Ovary (tissue), 9 donors: ENCODE data around the gene TECTB. TPM values are rescaled to one million over a fixed set of nuclear protein-coding genes. Genes with fewer than 3 reads are reported as not detected.

Source experiments
- DNase-seq, 5 donors: peaks; one replicate each; pipeline ENCODE4 v3.0.0-alpha.2; 2019 to 2020
- H3K27ac ChIP-seq, 2 donors: fragments of 200-600 bp; one replicate each; pipeline versions ENCODE4 v1.5.1 to v1.8.0; 2019 to 2022
- H3K27me3 ChIP-seq: fragments of 200-600 bp; one replicate; pipeline ENCODE4 v1.8.0; 2022
- H3K36me3 ChIP-seq: fragments of 200-600 bp; sonication (generic); one replicate; pipeline ENCODE4 v1.5.1; 2019
- H3K4me1 ChIP-seq: one replicate; pipeline ENCODE4 v1.8.1; 2013; ENCODE audit warnings: mild to moderate bottlenecking, moderate library complexity; ENCODE audit not compliant: insufficient read depth
- H3K4me3 ChIP-seq: fragments of 200-600 bp; sonication (generic); one replicate; pipeline ENCODE4 v1.5.1; 2017
- H3K9me3 ChIP-seq, 2 donors: fragments of 200-600 bp in 1 of 2; sonication (generic) in 1 of 2; one replicate each; pipeline versions ENCODE4 v1.5.1 to v1.8.1; 2013 to 2019; ENCODE audit warnings: mild to moderate bottlenecking in 1 of 2, moderate library complexity in 1 of 2
- CTCF ChIP-seq, 3 donors: fragments of 450-650 bp in 2 of 3; fragments of 200-600 bp in 1 of 3; IDR thresholded peaks; one replicate each; pipeline versions ENCODE4 v1.5.1 to v1.8.0; 2016 to 2022; ENCODE audit warnings: antibody characterized with exemption in 3 of 3, mild to moderate bottlenecking in 1 of 3
- EP300 ChIP-seq: sonication (generic); formaldehyde crosslinking; IDR thresholded peaks from one replicate; pipeline ENCODE4 v1.6.1; 2017; ENCODE audit warnings: antibody characterized with exemption
- POLR2A ChIP-seq: fragments of 450-650 bp; IDR thresholded peaks from one replicate; pipeline ENCODE4 v1.6.1; 2017; ENCODE audit warnings: antibody characterized with exemption, mild to moderate bottlenecking, moderate library complexity
- WGBS, 3 donors: extraction: QIAGEN DNeasy Blood & Tissue Kit in 1 of 3; methylation state at CpG; one replicate each; pipeline versions ENCODE4 v1.1.5 to v1.1.7; 2013 to 2017; 5-methylcytosine and 5-hydroxymethylcytosine counted together
- intact Hi-C, 4 donors: fragments of 100-400 bp; cut with DNase I; formaldehyde crosslinking; loops; one replicate each; pipeline versions ENCODE4 v1.11.0 to v1.15.1; 2022 to 2023
- polyA plus RNA-seq, 2 donors: library from polyadenylated mRNA; stranded (reverse); fragments of 200-250 nt in 1 of 2; fragments of 350-450 nt in 1 of 2; fragmentation: Illumina TruSeq in 1 of 2; extraction: RNeasy Lipid Tissue Mini Kit (QIAGEN cat#74804) in 1 of 2; gene quantifications; one replicate each; pipeline ENCODE4 v1.2.3, GENCODE V29; 2013 to 2014
- total RNA-seq, 7 donors: library from RNA; depleted of rRNA in 2 of 7; stranded (reverse); fragments of >200 nt in 2 of 7; fragmentation: NEBNext Ultra II Directional in 3 of 7; extraction: Animal tissue kit (Norgen Biotek cat#: 25700) in 3 of 7; gene quantifications; one replicate each; pipeline versions ENCODE4 v1.1.0 to v1.2.4, GENCODE V29; 2016 to 2023
- donor health status: DM: no; HTN: no; CAD: no; lungs with moderate emphysema.
- donor health status: DM: no; HTN: no; CAD: no.
- donor health status: Bipolar disorder and iron deficiency.
- donor health status: DM: yes; HTN: yes; CAD: no.
- donor health status: DM: no; HTN: no; CAD: no.
- donor health status: DM: yes; HTN: yes; CAD: no.

Gene TECTB
- total and polyA plus RNA-seq, 9 donors: 0.07 TPM; not detected in 8

GRCh38 chr10:112330607-112331160, 47.5 kb downstream of the TECTB start:
- 79 to 93% (median 83%) methylated on average over 1 of the region's 1 CpG for WGBS, 3 donors
- Histone ChIP-seq H3K27me3 (no peaks in the 10 kb centered on the region), H3K4me1 (no peaks in the 10 kb centered on the region), H3K9me3 (no peaks in the 10 kb centered on the region), H3K4me3 (no peak overlapping the region), H3K27ac (no peak overlapping the region), H3K36me3 (no peaks in the 10 kb centered on the region)
- intact Hi-C loops: no loop called here
- TF ChIP-seq CTCF (IDR thresholded peaks at IDR 0.05) (no peak), EP300 (no peak), POLR2A (no peak)
- DNase-seq: no peak

GRCh38 chr10:112332022-112332421, 48.8 kb downstream of the TECTB start:
- intact Hi-C loops: no loop called here
- Histone ChIP-seq H3K4me1 (no peaks in the 10 kb centered on the region), H3K27me3 (no peaks in the 10 kb centered on the region), H3K36me3 (no peaks in the 10 kb centered on the region), H3K4me3 (no peak overlapping the region), H3K9me3 (no peaks in the 10 kb centered on the region), H3K27ac (no peak overlapping the region)
- no peak for DNase-seq
- TF ChIP-seq POLR2A (no peak), EP300 (no peak), CTCF (IDR thresholded peaks at IDR 0.05) (no peak)
- 83 to 90% (median 89%) methylated on average over 3 of the region's 3 CpGs for WGBS, 3 donors

- no peaks in the 10 kb centered on the region for H3K9me3 ChIP-seq
- H3K4me3 ChIP-seq: no peak overlapping the region
- no peaks in the 10 kb centered on the region for H3K27me3 ChIP-seq
- no peak overlapping the region for H3K27ac ChIP-seq
- no peaks in the 10 kb centered on the region for H3K36me3 ChIP-seq
- no peak for TF ChIP-seq EP300
- no peak for TF ChIP-seq CTCF (IDR thresholded peaks at IDR 0.05)
- TF ChIP-seq POLR2A: no peak
- 42 to 55% (median 44%) methylated on average over 5 of the region's 5 CpGs for WGBS, 3 donors
- intact Hi-C loops: no loop called here
- no peak for DNase-seq
- H3K4me1 ChIP-seq: no peaks in the 10 kb centered on the region
Observed at GRCh38 chr10:112332509-112333228, 49.5 kb downstream of the TECTB start.

GRCh38 chr10:112333452-112333851, 50.3 kb downstream of the TECTB start:
- no peaks in the 10 kb centered on the region for H3K27me3 ChIP-seq
- 58 to 72% (median 66%) methylated on average over 4 of the region's 4 CpGs for WGBS, 3 donors
- TF ChIP-seq CTCF (IDR thresholded peaks at IDR 0.05): no peak
- TF ChIP-seq EP300: no peak
- no peak for TF ChIP-seq POLR2A
- H3K27ac ChIP-seq: no peak overlapping the region
- H3K9me3 ChIP-seq: no peaks in the 10 kb centered on the region
- intact Hi-C loops: no loop called here
- DNase-seq: no peak
- no peak overlapping the region for H3K4me3 ChIP-seq
- no peaks in the 10 kb centered on the region for H3K4me1 ChIP-seq
- H3K36me3 ChIP-seq: no peaks in the 10 kb centered on the region
